Natural killer cell (primary cell): ENCODE measurements around the gene TIPIN. TPM values are rescaled to one million over a fixed set of nuclear protein-coding genes. Genes with fewer than 3 reads are reported as not detected.

Source experiments
- ATAC-seq, 3 donors: fragments of 150-1000 bp in 2 of 3; fragments of 200-7000 bp in 1 of 3; cut with Tn5 transposase; 1 replicate in 1 of 3; 2 replicates in 2 of 3; pipeline ENCODE4 v1.10.0; 2021; ENCODE audit warnings: mild to moderate bottlenecking in 2 of 3, moderate library complexity in 2 of 3
- DNase-seq, 2 donors: peaks; one replicate each; pipeline versions ENCODE4 v3.0.0 to v3.0.0-alpha.2; 2013 to 2021; ENCODE audit warnings: mixed read lengths in 1 of 2
- H3K27ac ChIP-seq: one replicate; pipeline ENCODE4 v1.5.1; 2013; ENCODE audit warnings: mild to moderate bottlenecking, low read length
- H3K27me3 ChIP-seq: one replicate; pipeline ENCODE4 v1.6.1; 2013; ENCODE audit warnings: low read length; ENCODE audit not compliant: control insufficient read depth, insufficient read depth
- H3K36me3 ChIP-seq: one replicate; pipeline ENCODE4 v1.6.1; 2013; ENCODE audit warnings: low read length; ENCODE audit not compliant: control insufficient read depth, insufficient read depth
- H3K4me1 ChIP-seq: one replicate; pipeline ENCODE4 v1.6.1; 2013; ENCODE audit warnings: low read length; ENCODE audit not compliant: control insufficient read depth, insufficient read depth
- H3K4me3 ChIP-seq: one replicate; pipeline ENCODE4 v1.5.1; 2013; ENCODE audit warnings: low read length
- H3K9me3 ChIP-seq: one replicate; pipeline ENCODE4 v1.6.1; 2013; ENCODE audit warnings: low read length; ENCODE audit not compliant: control insufficient read depth, insufficient read depth
- H3K27ac Mint-ChIP-seq, 2 donors: one replicate each; pipeline ENCODE4 v1.8.0; 2022; ENCODE audit warnings: mild to moderate bottlenecking in 2 of 2, mixed read lengths in 2 of 2, moderate library complexity in 1 of 2
- H3K27me3 Mint-ChIP-seq, 2 donors: one replicate each; pipeline ENCODE4 v1.8.0; 2022; ENCODE audit warnings: low read depth in 2 of 2, mixed read lengths in 2 of 2
- H3K36me3 Mint-ChIP-seq: one replicate; pipeline ENCODE4 v1.8.0; 2022; ENCODE audit warnings: mixed read lengths
- H3K4me1 Mint-ChIP-seq, 2 donors: one replicate each; pipeline ENCODE4 v1.8.0; 2022; ENCODE audit warnings: mixed read lengths in 2 of 2
- H3K4me3 Mint-ChIP-seq: one replicate; pipeline ENCODE4 v1.8.0; 2022; ENCODE audit warnings: mild to moderate bottlenecking, moderate library complexity, mixed read lengths
- H3K9me3 Mint-ChIP-seq, 2 donors: one replicate each; pipeline ENCODE4 v1.8.0; 2022; ENCODE audit warnings: mixed read lengths in 2 of 2
- CTCF ChIP-seq: fragments of 200-600 bp; IDR thresholded peaks from one replicate; pipeline ENCODE4 v1.8.0; 2022; ENCODE audit warnings: antibody characterized with exemption
- WGBS: methylation state at CpG from one replicate; pipeline ENCODE4 v1.1.7; 2013; ENCODE audit warnings: missing lambda C conversion rate; ENCODE audit not compliant: insufficient coverage; 5-methylcytosine and 5-hydroxymethylcytosine counted together
- intact Hi-C: fragments of 100-400 bp; cut with micrococcal nuclease; formaldehyde crosslinking; loops from one replicate; pipeline ENCODE4 v1.14.2; 2022
- total RNA-seq, 4 donors: library from RNA; stranded (reverse); fragments of 120-200 nt in 1 of 4; gene quantifications; one replicate each; pipeline versions ENCODE4 v1.2.3 to v1.2.4, GENCODE V29; 2013 to 2022

The TIPIN gene
- total RNA-seq, 3 donors from 2014 or later (not counting 1 experiment from before 2014, with no cell fraction given): 2.6 to 5.5 (median 5.3) TPM

GRCh38 chr15:66401130-66402021, 44.9 kb upstream of the TIPIN start:
- H3K27ac ChIP-seq: no peak overlapping the region
- H3K27me3 Mint-ChIP-seq: no peaks in the 10 kb centered on the region
- no peaks in the 10 kb centered on the region for H3K27me3 ChIP-seq
- no peaks in the 10 kb centered on the region for H3K9me3 Mint-ChIP-seq
- H3K27ac Mint-ChIP-seq: peak overlapping the region; percentile 66 to 70
- 21% methylated on average over 7 of the region's 8 CpGs for WGBS
- no peak overlapping the region for H3K4me3 ChIP-seq
- H3K9me3 ChIP-seq: no peaks in the 10 kb centered on the region
- H3K36me3 Mint-ChIP-seq: no peaks in the 10 kb centered on the region
- H3K4me1 Mint-ChIP-seq: peaks cover 56% of the 10 kb centered on the region in 2 donors
- peaks cover 18% of the 10 kb centered on the region for H3K4me1 ChIP-seq
- ATAC-seq (no peak), DNase-seq (peak in 1 of 2 donors; percentile 42)
- TF ChIP-seq CTCF: no peak
- H3K4me3 Mint-ChIP-seq: peak overlapping the region; percentile 62
- intact Hi-C loops: loop anchor here (5.0 kb wide), 1 partner anchor 71 kb away; no protein-coding TSS in a partner anchor
- peaks cover 2% of the 10 kb centered on the region for H3K36me3 ChIP-seq

GRCh38 chr15:66400351-66400774, 43.9 kb upstream of the TIPIN start:
- no peaks in the 10 kb centered on the region for H3K9me3 ChIP-seq
- ATAC-seq (no peak), DNase-seq (no peak)
- 84% methylated on average over 3 of the region's 3 CpGs for WGBS
- Mint-ChIP-seq H3K9me3 (no peaks in the 10 kb centered on the region), H3K27ac (peak overlapping the region in 1 of 2 donors; percentile 12), H3K4me1 (peaks cover 53 to 54% of the 10 kb centered on the region in 2 donors), H3K36me3 (no peaks in the 10 kb centered on the region), H3K4me3 (no peak overlapping the region), H3K27me3 (no peaks in the 10 kb centered on the region)
- intact Hi-C loops: loop anchor here (5.0 kb wide), 1 partner anchor 72 kb away; no protein-coding TSS in a partner anchor
- no peaks in the 10 kb centered on the region for H3K27me3 ChIP-seq
- no peak overlapping the region for H3K27ac ChIP-seq
- peaks cover 2% of the 10 kb centered on the region for H3K36me3 ChIP-seq
- H3K4me3 ChIP-seq: no peak overlapping the region
- peaks cover 22% of the 10 kb centered on the region for H3K4me1 ChIP-seq
- TF ChIP-seq CTCF: no peak

GRCh38 chr15:66399276-66399675, 42.8 kb upstream of the TIPIN start:
- WGBS: 90% methylated on average over 8 of the region's 8 CpGs
- no peaks in the 10 kb centered on the region for H3K9me3 ChIP-seq
- ATAC-seq (no peak), DNase-seq (no peak)
- no peak for TF ChIP-seq CTCF
- no peak overlapping the region for H3K4me3 ChIP-seq
- peaks cover 2% of the 10 kb centered on the region for H3K36me3 ChIP-seq
- H3K27ac Mint-ChIP-seq: no peak overlapping the region
- peaks cover 21% of the 10 kb centered on the region for H3K4me1 ChIP-seq
- H3K36me3 Mint-ChIP-seq: no peaks in the 10 kb centered on the region
- intact Hi-C loops: no loop called here
- no peak overlapping the region for H3K27ac ChIP-seq
- no peak overlapping the region for H3K4me3 Mint-ChIP-seq
- H3K9me3 Mint-ChIP-seq: no peaks in the 10 kb centered on the region
- H3K27me3 Mint-ChIP-seq: no peaks in the 10 kb centered on the region
- H3K4me1 Mint-ChIP-seq: peaks cover 54 to 56% of the 10 kb centered on the region in 2 donors
- H3K27me3 ChIP-seq: no peaks in the 10 kb centered on the region
